ENCODE data around the gene MYO16.

The MYO16 gene

GRCh38 chr13:109241160-109241559 is 611.7 kb downstream of the MYO16 start:
- no peak for DNase-seq (ENCODE audit: low read depth)

GRCh38 chr13:109243311-109243951 is 614.0 kb downstream of the MYO16 start:
- no peak for DNase-seq (ENCODE audit: low read depth)

DNA sequence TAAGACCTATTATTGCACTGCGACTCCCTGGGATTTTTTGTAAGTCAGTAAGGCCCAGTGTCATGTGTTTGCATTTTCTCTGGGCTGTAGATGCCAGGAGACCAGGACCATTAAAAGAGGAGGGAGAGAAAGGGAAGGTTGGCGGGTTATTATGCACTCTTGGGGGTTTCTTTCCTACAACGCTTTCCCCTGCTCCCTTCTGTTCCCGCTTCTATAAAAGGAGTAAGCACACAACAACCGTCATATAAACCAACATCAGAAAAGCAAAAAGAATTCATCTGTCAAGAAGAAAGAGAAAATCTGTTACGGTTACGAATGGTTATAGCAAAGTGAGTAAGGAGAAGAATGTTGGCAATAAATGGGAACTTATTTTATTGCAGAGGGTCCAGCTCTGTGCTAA is 615.2 kb downstream of the MYO16 start:
- no peak for DNase-seq (ENCODE audit: low read depth)

DNA sequence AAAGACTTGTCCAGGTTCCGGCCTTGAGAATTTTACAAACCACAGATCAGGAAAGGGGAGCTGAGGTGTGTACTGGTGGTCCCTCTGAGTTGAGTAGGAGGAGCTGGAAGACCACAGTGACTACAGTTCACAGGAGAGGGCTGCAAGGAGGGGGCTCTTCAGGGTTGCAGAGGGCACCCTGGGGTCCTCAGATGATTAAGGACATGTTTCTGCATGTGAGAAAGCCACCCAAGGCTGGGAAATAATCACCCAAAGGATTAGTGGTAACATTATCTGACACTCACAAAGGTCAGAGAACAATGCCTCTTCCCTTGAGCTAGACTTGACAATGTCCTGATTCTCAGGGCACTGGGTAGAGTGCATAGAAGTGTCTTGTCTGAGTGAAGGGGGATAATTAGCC is 616.6 kb downstream of the MYO16 start:
- no peak for DNase-seq (ENCODE audit: low read depth)

- no peak for DNase-seq (ENCODE audit: low read depth)
Measured at GRCh38 chr13:109249780-109250528, 620.5 kb downstream of the MYO16 start.

DNA sequence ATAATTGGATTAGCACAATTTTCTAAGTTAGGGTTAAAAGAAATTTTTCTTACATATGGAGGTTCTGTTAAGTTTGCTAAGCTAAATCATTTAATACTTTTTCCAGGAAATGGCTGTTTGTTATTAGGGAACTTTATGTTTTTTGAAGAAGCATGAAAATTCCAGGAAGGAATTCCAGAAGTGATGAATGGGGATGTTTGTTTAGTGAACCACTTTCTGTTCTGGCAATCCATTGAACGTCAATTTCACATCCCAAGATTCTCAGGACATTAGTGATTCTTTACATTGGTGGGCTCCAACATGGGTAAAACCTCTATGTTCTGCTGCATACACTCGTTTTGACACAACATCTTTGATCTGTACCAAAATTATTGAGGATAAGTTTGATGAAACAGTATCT is 622.5 kb downstream of the MYO16 start:
- no peak for DNase-seq (ENCODE audit: low read depth)

GRCh38 chr13:109253316-109253715 is 623.9 kb downstream of the MYO16 start:
- DNase-seq (ENCODE audit: low read depth): no peak

GRCh38 chr13:109254274-109254673 is 624.9 kb downstream of the MYO16 start:
- DNase-seq (ENCODE audit: low read depth): no peak

GRCh38 chr13:109255141-109255856 is 625.9 kb downstream of the MYO16 start:
- no peak for DNase-seq (ENCODE audit: low read depth)

DNA sequence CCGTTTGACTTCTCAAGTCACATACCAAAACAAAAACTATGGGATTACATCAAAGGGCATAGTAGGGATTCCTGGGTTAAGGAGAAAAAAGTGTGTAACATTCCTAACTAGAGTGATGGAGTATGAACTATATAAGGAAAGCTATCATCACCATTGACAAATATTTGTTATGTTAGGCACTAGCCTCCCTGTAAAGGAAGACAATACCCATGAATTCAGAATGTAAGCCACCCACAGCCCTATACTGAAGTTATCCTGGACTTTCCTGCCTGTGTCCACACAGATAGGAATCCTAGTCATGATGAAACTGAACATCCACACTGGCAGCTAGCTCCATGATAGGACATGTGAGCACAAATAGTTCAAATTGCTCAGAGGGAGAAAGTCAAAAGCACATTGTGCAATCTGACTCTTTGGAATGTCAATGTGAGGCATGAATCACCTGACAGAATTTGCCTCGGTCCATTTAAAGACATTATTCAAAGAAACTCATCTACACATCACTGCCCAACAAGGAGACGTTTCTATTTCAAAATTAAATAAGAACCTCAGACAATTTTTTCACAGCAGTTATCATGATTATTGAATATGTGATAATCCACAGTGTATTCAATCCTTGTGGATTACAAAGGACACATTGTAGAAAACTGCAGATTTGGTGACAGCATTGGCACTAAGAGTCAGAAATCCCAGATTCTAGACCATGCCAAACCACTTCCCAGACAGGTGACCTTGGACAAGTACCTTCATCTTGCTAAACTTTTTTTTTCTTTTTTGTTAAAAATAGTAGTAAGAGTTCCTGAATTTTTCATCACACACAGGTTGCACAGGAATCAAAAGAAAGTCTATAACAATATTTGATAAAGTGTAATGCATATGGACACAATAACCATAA is 627.7 kb downstream of the MYO16 start:
- no peak for DNase-seq (ENCODE audit: low read depth)
